ENCODE measurements around the gene FAM83B.

The FAM83B gene

GRCh38 chr6:54874349-54875048 is 27.9 kb downstream of the FAM83B start:
- no peak for TF ChIP-seq CTCF (conservative IDR thresholded peaks at IDR 0.05; ENCODE audit: control insufficient read depth, insufficient read depth, low read depth, low read length)
- no peak for DNase-seq (ENCODE audit: low read depth)
- H3K4me3 ChIP-seq (ENCODE audit: control insufficient read depth, low read depth, low read length): no peak overlapping the region

GRCh38 chr6:54875539-54875938 is 29.0 kb downstream of the FAM83B start:
- TF ChIP-seq CTCF (conservative IDR thresholded peaks at IDR 0.05; ENCODE audit: control insufficient read depth, insufficient read depth, low read depth, low read length): no peak

GRCh38 chr6:54876365-54876764 is 29.8 kb downstream of the FAM83B start:
- DNase-seq (ENCODE audit: low read depth): no peak
- no peak for TF ChIP-seq CTCF (conservative IDR thresholded peaks at IDR 0.05; ENCODE audit: control insufficient read depth, insufficient read depth, low read depth, low read length)
- H3K4me3 ChIP-seq (ENCODE audit: control insufficient read depth, low read depth, low read length): no peak overlapping the region

More at GRCh38 chr6:54875539-54875938, 29.0 kb downstream of the FAM83B start:
- DNase-seq (ENCODE audit: low read depth): no peak
- H3K4me3 ChIP-seq (ENCODE audit: control insufficient read depth, low read depth, low read length): no peak overlapping the region

- no peak for TF ChIP-seq CTCF (conservative IDR thresholded peaks at IDR 0.05; ENCODE audit: control insufficient read depth, insufficient read depth, low read depth, low read length)
- DNase-seq (ENCODE audit: low read depth): no peak
- H3K4me3 ChIP-seq (ENCODE audit: control insufficient read depth, low read depth, low read length): no peak overlapping the region
These were observed 30.3 kb downstream of the FAM83B start for GRCh38 chr6:54876871-54877270.

GRCh38 chr6:54877713-54878317 is 31.2 kb downstream of the FAM83B start:
- no peak for TF ChIP-seq CTCF (conservative IDR thresholded peaks at IDR 0.05; ENCODE audit: control insufficient read depth, insufficient read depth, low read depth, low read length)
- H3K4me3 ChIP-seq (ENCODE audit: control insufficient read depth, low read depth, low read length): no peak overlapping the region
- no peak for DNase-seq (ENCODE audit: low read depth)

- no peak for TF ChIP-seq CTCF (conservative IDR thresholded peaks at IDR 0.05; ENCODE audit: control insufficient read depth, insufficient read depth, low read depth, low read length)
- H3K4me3 ChIP-seq (ENCODE audit: control insufficient read depth, low read depth, low read length): no peak overlapping the region
- DNase-seq (ENCODE audit: low read depth): no peak
These were observed 32.1 kb downstream of the FAM83B start for GRCh38 chr6:54878718-54879117.
